Neuron (in vitro differentiated cells): ENCODE measurements around the gene HSD11B1.

Experiments used
- H2AFZ ChIP-seq: one replicate; pipeline ENCODE4 v1.6.1; 2013; ENCODE audit warnings: low read depth, mild to moderate bottlenecking, inconsistent platforms, low read length, moderate library complexity
- H3K27me3 ChIP-seq: one replicate; pipeline ENCODE4 v1.6.1; 2013; ENCODE audit warnings: low read length; ENCODE audit not compliant: insufficient read depth
- H3K36me3 ChIP-seq: one replicate; pipeline ENCODE4 v1.6.1; 2013; ENCODE audit warnings: low read length; ENCODE audit not compliant: insufficient read depth
- H3K4me1 ChIP-seq: one replicate; pipeline ENCODE4 v1.6.1; 2013; ENCODE audit warnings: low read length; ENCODE audit not compliant: insufficient read depth
- H3K4me3 ChIP-seq: 2 replicates; pipeline ENCODE4 v1.5.1; 2013; ENCODE audit warnings: mild to moderate bottlenecking, low read length, moderate library complexity
- H3K9me3 ChIP-seq: one replicate; pipeline ENCODE4 v1.6.1; 2013; ENCODE audit warnings: low read length

Gene HSD11B1

GRCh38 chr1:209756615-209757445 is 52.2 kb downstream of the HSD11B1 start:
- H2AFZ ChIP-seq: no peak overlapping the region
- no peaks in the 10 kb centered on the region for H3K4me1 ChIP-seq
- H3K36me3 ChIP-seq: no peaks in the 10 kb centered on the region
- H3K4me3 ChIP-seq: no peak overlapping the region
- peaks cover 2% of the 10 kb centered on the region for H3K27me3 ChIP-seq
- no peaks in the 10 kb centered on the region for H3K9me3 ChIP-seq

- no peaks in the 10 kb centered on the region for H3K36me3 ChIP-seq
- H3K27me3 ChIP-seq: peaks cover 4% of the 10 kb centered on the region
- H2AFZ ChIP-seq: no peak overlapping the region
- no peak overlapping the region for H3K4me3 ChIP-seq
- H3K4me1 ChIP-seq: no peaks in the 10 kb centered on the region
- no peaks in the 10 kb centered on the region for H3K9me3 ChIP-seq
These were observed 53.8 kb downstream of the HSD11B1 start for GRCh38 chr1:209758400-209758799.

- Histone ChIP-seq H2AFZ (no peak overlapping the region), H3K9me3 (no peaks in the 10 kb centered on the region), H3K4me3 (no peak overlapping the region), H3K4me1 (no peaks in the 10 kb centered on the region), H3K27me3 (peaks cover 4% of the 10 kb centered on the region), H3K36me3 (no peaks in the 10 kb centered on the region)
These were observed 55.2 kb downstream of the HSD11B1 start for GRCh38 chr1:209759829-209760359.

GRCh38 chr1:209761011-209761635 is 56.5 kb downstream of the HSD11B1 start:
- Histone ChIP-seq H2AFZ (no peak overlapping the region), H3K27me3 (peaks cover 4% of the 10 kb centered on the region), H3K4me3 (no peak overlapping the region), H3K9me3 (no peaks in the 10 kb centered on the region), H3K36me3 (no peaks in the 10 kb centered on the region), H3K4me1 (no peaks in the 10 kb centered on the region)

- H3K9me3 ChIP-seq: no peaks in the 10 kb centered on the region
- no peak overlapping the region for H3K4me3 ChIP-seq
- H3K27me3 ChIP-seq: peaks cover 4% of the 10 kb centered on the region
- H2AFZ ChIP-seq: no peak overlapping the region
- no peaks in the 10 kb centered on the region for H3K36me3 ChIP-seq
- H3K4me1 ChIP-seq: no peaks in the 10 kb centered on the region
These were observed 61.4 kb downstream of the HSD11B1 start for GRCh38 chr1:209766051-209766450.

- Histone ChIP-seq H2AFZ (no peak overlapping the region), H3K27me3 (no peaks in the 10 kb centered on the region), H3K4me3 (no peak overlapping the region), H3K4me1 (no peaks in the 10 kb centered on the region), H3K36me3 (no peaks in the 10 kb centered on the region), H3K9me3 (no peaks in the 10 kb centered on the region)
These were observed 62.5 kb downstream of the HSD11B1 start for GRCh38 chr1:209767096-209767495.

- H3K4me1 ChIP-seq: no peaks in the 10 kb centered on the region
- H3K9me3 ChIP-seq: no peaks in the 10 kb centered on the region
- no peak overlapping the region for H3K4me3 ChIP-seq
- no peak overlapping the region for H2AFZ ChIP-seq
- H3K36me3 ChIP-seq: no peaks in the 10 kb centered on the region
- no peaks in the 10 kb centered on the region for H3K27me3 ChIP-seq
These were observed 63.1 kb downstream of the HSD11B1 start for GRCh38 chr1:209767706-209768105.

- no peaks in the 10 kb centered on the region for H3K27me3 ChIP-seq
- H3K4me3 ChIP-seq: no peak overlapping the region
- H3K36me3 ChIP-seq: no peaks in the 10 kb centered on the region
- H2AFZ ChIP-seq: no peak overlapping the region
- H3K9me3 ChIP-seq: no peaks in the 10 kb centered on the region
- H3K4me1 ChIP-seq: no peaks in the 10 kb centered on the region
These were observed 63.7 kb downstream of the HSD11B1 start for GRCh38 chr1:209768354-209768774.

- no peaks in the 10 kb centered on the region for H3K36me3 ChIP-seq
These were observed 64.7 kb downstream of the HSD11B1 start for GRCh38 chr1:209769171-209769904.

GRCh38 chr1:209769971-209770370 is 65.3 kb downstream of the HSD11B1 start:
- Histone ChIP-seq H3K4me1 (no peaks in the 10 kb centered on the region), H2AFZ (no peak overlapping the region), H3K36me3 (no peaks in the 10 kb centered on the region), H3K4me3 (no peak overlapping the region), H3K27me3 (no peaks in the 10 kb centered on the region), H3K9me3 (no peaks in the 10 kb centered on the region)

More at GRCh38 chr1:209769171-209769904, 64.7 kb downstream of the HSD11B1 start:
- Histone ChIP-seq H3K4me3 (no peak overlapping the region), H3K9me3 (no peaks in the 10 kb centered on the region), H2AFZ (no peak overlapping the region), H3K27me3 (no peaks in the 10 kb centered on the region), H3K4me1 (no peaks in the 10 kb centered on the region)

GRCh38 chr1:209770636-209771415 is 66.2 kb downstream of the HSD11B1 start:
- Histone ChIP-seq H3K36me3 (no peaks in the 10 kb centered on the region), H3K27me3 (no peaks in the 10 kb centered on the region), H3K4me1 (no peaks in the 10 kb centered on the region), H3K4me3 (no peak overlapping the region), H3K9me3 (no peaks in the 10 kb centered on the region), H2AFZ (no peak overlapping the region)

GRCh38 chr1:209772126-209772525 is 67.5 kb downstream of the HSD11B1 start:
- no peaks in the 10 kb centered on the region for H3K9me3 ChIP-seq
- H2AFZ ChIP-seq: no peak overlapping the region
- H3K4me3 ChIP-seq: no peak overlapping the region
- H3K4me1 ChIP-seq: no peaks in the 10 kb centered on the region
- no peaks in the 10 kb centered on the region for H3K36me3 ChIP-seq
- H3K27me3 ChIP-seq: no peaks in the 10 kb centered on the region
